Fibroblast of lung (primary cell): ENCODE measurements around the gene RAET1G. TPM values are rescaled to one million over a fixed set of nuclear protein-coding genes. Genes with fewer than 3 reads are reported as not detected.

Experiments used
- DNase-seq, 2 donors: peaks; one replicate each; pipeline versions ENCODE4 v3.0.0 to v3.0.0-alpha.2; 2010; ENCODE audit warnings: low read depth in 2 of 2
- H2AFZ ChIP-seq: 2 replicates; pipeline ENCODE4 v1.5.1; 2012; ENCODE audit warnings: low read length, control low read depth, inconsistent platforms
- H3K27ac ChIP-seq: 2 replicates; pipeline ENCODE4 v1.5.1; 2011; ENCODE audit warnings: low read length, control low read depth; ENCODE audit not compliant: insufficient read depth
- H3K27me3 ChIP-seq: 2 replicates; pipeline ENCODE4 v1.5.1; 2011; ENCODE audit warnings: mild to moderate bottlenecking, low read length; ENCODE audit not compliant: control insufficient read depth, insufficient read depth
- H3K36me3 ChIP-seq: 2 replicates; pipeline ENCODE4 v1.5.1; 2011; ENCODE audit warnings: low read length; ENCODE audit not compliant: control insufficient read depth, insufficient read depth
- H3K4me1 ChIP-seq: 2 replicates; pipeline ENCODE4 v1.5.1; 2011; ENCODE audit warnings: low read length; ENCODE audit not compliant: control insufficient read depth, insufficient read depth; ENCODE audit errors: extremely low read depth
- H3K4me2 ChIP-seq: 2 replicates; pipeline ENCODE4 v1.5.1; 2011; ENCODE audit warnings: low read length, control low read depth; ENCODE audit not compliant: insufficient read depth; ENCODE audit errors: extremely low read depth
- H3K4me3 ChIP-seq, 4 experiments: fragments of 200-600 bp in 1 of 4; sonication (generic) in 1 of 4; replicated peaks in 1 of 4; 2 replicates each; pipeline ENCODE4 v1.5.1; 2011 to 2016; ENCODE audit warnings: low read length in 4 of 4, low read depth in 3 of 4, mild to moderate bottlenecking in 3 of 4, control low read depth in 2 of 4, inconsistent platforms in 1 of 4, mixed read lengths in 1 of 4; ENCODE audit not compliant: insufficient read depth in 1 of 4; ENCODE audit errors: control extremely low read depth in 1 of 4
- H3K79me2 ChIP-seq: 2 replicates; pipeline ENCODE4 v1.5.1; 2012; ENCODE audit warnings: mild to moderate bottlenecking, low read length, inconsistent platforms; ENCODE audit not compliant: control insufficient read depth, insufficient read depth
- H3K9ac ChIP-seq: 2 replicates; pipeline ENCODE4 v1.5.1; 2011; ENCODE audit warnings: mild to moderate bottlenecking, low read length, control low read depth; ENCODE audit not compliant: insufficient read depth
- H3K9me3 ChIP-seq: 2 replicates; pipeline ENCODE4 v1.5.1; 2012; ENCODE audit warnings: low read depth, low read length; ENCODE audit not compliant: control insufficient read depth, insufficient read depth
- H4K20me1 ChIP-seq: 2 replicates; pipeline ENCODE4 v1.5.1; 2011; ENCODE audit warnings: low read length; ENCODE audit not compliant: control insufficient read depth, insufficient read depth; ENCODE audit errors: extremely low read depth
- CTCF ChIP-seq, 2 donors: IDR thresholded peaks in 1 of 2; conservative IDR thresholded peaks in 1 of 2; 1 replicate in 1 of 2; 2 replicates in 1 of 2; pipeline ENCODE4 v1.5.1; 2011 to 2012; ENCODE audit warnings: low read length in 2 of 2, control low read depth in 1 of 2, inconsistent platforms in 1 of 2, low read depth in 1 of 2, mild to moderate bottlenecking in 1 of 2
- EZH2 ChIP-seq: IDR thresholded peaks from 2 replicates; pipeline ENCODE4 v1.5.1; 2012; ENCODE audit warnings: low read length, control low read depth, mild to moderate bottlenecking; ENCODE audit errors: missing control alignments
- polyA plus RNA-seq, 2 donors: library from polyadenylated mRNA; depleted of rRNA in 1 of 2; stranded (reverse) in 1 of 2; unstranded in 1 of 2; fragments of >200 nt; gene quantifications; 2 replicates each; pipeline ENCODE4 v1.2.1, GENCODE V29; 2011 to 2012; ENCODE audit warnings: missing spikeins in 1 of 2
- total RNA-seq: library from RNA; depleted of rRNA; stranded (reverse); fragments of >200 nt; gene quantifications from 2 replicates; pipeline ENCODE4 v1.2.1, GENCODE V29; 2014

Gene RAET1G
- total and polyA plus RNA-seq, 2 donors (not counting 1 experiment from before 2014, with no cell fraction given), result 3.3 to 8.8 TPM

- peaks cover 34% of the 10 kb centered on the region for H3K27me3 ChIP-seq
- peaks cover 7% of the 10 kb centered on the region for H3K4me1 ChIP-seq
- no peak overlapping the region for H2AFZ ChIP-seq
- no peak overlapping the region for H3K4me3 ChIP-seq
- H3K9ac ChIP-seq, result no peak overlapping the region
- no peaks in the 10 kb centered on the region for H4K20me1 ChIP-seq
- no peak overlapping the region for H3K4me2 ChIP-seq
- H3K36me3 ChIP-seq, result no peaks in the 10 kb centered on the region
- no peak for DNase-seq
- no peaks in the 10 kb centered on the region for H3K9me3 ChIP-seq
- H3K27ac ChIP-seq, result no peak overlapping the region
- no peaks in the 10 kb centered on the region for H3K79me2 ChIP-seq
- no peak for TF ChIP-seq EZH2
- no peak for TF ChIP-seq CTCF (conservative IDR thresholded peaks at IDR 0.05 in 1 of 2, IDR thresholded peaks at IDR 0.05 in 1 of 2; ENCODE audit: low read depth in 1 of 2, low read length in 2 of 2)
Observed at GRCh38 chr6:149935668-149936067, 12.7 kb upstream of the RAET1G start.

GRCh38 chr6:149935246-149935645 lies 12.3 kb upstream of the RAET1G start:
- Histone ChIP-seq H3K4me2 (no peak overlapping the region), H4K20me1 (no peaks in the 10 kb centered on the region), H2AFZ (no peak overlapping the region), H3K27me3 (peaks cover 34% of the 10 kb centered on the region), H3K9me3 (no peaks in the 10 kb centered on the region), H3K79me2 (no peaks in the 10 kb centered on the region), H3K27ac (no peak overlapping the region), H3K36me3 (no peaks in the 10 kb centered on the region), H3K9ac (no peak overlapping the region), H3K4me1 (peaks cover 7% of the 10 kb centered on the region), H3K4me3 (no peak overlapping the region)
- TF ChIP-seq EZH2 (no peak), CTCF (conservative IDR thresholded peaks at IDR 0.05 in 1 of 2, IDR thresholded peaks at IDR 0.05 in 1 of 2; ENCODE audit: low read depth in 1 of 2, low read length in 2 of 2) (no peak)
- peak in 1 of 2 donors; percentile 6 for DNase-seq

GRCh38 chr6:149934249-149935156 lies 11.6 kb upstream of the RAET1G start:
- no peak overlapping the region for H3K27ac ChIP-seq
- no peaks in the 10 kb centered on the region for H3K36me3 ChIP-seq
- H3K4me3 ChIP-seq, result no peak overlapping the region
- no peak overlapping the region for H3K9ac ChIP-seq
- TF ChIP-seq EZH2 (peak; percentile 63), CTCF (conservative IDR thresholded peaks at IDR 0.05 in 1 of 2, IDR thresholded peaks at IDR 0.05 in 1 of 2; ENCODE audit: low read depth in 1 of 2, low read length in 2 of 2) (peak; percentile 64 to 76)
- DNase-seq, result peak; percentile 58 to 82
- H2AFZ ChIP-seq, result no peak overlapping the region
- H3K4me1 ChIP-seq, result peaks cover 7% of the 10 kb centered on the region
- H3K4me2 ChIP-seq, result no peak overlapping the region
- no peaks in the 10 kb centered on the region for H3K9me3 ChIP-seq
- H4K20me1 ChIP-seq, result no peaks in the 10 kb centered on the region
- H3K79me2 ChIP-seq, result no peaks in the 10 kb centered on the region
- peaks cover 33% of the 10 kb centered on the region for H3K27me3 ChIP-seq
